ENCODE measurements around the gene C6orf118.

DNA sequence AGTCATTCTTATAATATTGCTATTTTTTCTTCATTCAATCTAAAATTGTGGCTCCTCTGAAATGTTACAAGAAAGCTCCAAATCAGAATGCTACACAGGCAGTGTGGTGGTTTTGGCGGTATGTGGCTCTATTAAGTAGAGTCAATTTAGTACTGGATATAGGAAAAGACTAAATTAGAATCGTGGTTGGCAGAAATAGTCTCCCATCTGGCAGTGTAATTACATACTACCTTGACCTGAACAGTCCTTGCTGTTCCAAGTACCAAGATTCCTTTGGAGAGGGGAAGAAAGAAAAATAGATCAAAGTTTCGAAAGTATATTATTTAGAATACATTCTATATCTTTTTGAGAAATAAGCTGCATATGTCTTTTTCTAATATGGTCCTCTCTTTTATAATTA, 78.2 kb downstream of the C6orf118 start:
- TF ChIP-seq, protein P1, sequence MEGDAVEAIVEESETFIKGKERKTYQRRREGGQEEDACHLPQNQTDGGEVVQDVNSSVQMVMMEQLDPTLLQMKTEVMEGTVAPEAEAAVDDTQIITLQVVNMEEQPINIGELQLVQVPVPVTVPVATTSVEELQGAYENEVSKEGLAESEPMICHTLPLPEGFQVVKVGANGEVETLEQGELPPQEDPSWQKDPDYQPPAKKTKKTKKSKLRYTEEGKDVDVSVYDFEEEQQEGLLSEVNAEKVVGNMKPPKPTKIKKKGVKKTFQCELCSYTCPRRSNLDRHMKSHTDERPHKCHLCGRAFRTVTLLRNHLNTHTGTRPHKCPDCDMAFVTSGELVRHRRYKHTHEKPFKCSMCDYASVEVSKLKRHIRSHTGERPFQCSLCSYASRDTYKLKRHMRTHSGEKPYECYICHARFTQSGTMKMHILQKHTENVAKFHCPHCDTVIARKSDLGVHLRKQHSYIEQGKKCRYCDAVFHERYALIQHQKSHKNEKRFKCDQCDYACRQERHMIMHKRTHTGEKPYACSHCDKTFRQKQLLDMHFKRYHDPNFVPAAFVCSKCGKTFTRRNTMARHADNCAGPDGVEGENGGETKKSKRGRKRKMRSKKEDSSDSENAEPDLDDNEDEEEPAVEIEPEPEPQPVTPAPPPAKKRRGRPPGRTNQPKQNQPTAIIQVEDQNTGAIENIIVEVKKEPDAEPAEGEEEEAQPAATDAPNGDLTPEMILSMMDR (conservative IDR thresholded peaks at IDR 0.05 in 1 of 2, IDR thresholded peaks at IDR 0.05 in 1 of 2; ENCODE audit: extremely low read depth in 1 of 2, insufficient read depth in 1 of 2, low read depth in 1 of 2, low read length in 2 of 2), result no peak
- TF ChIP-seq EZH2 (IDR thresholded peaks at IDR 0.05; ENCODE audit: borderline replicate concordance, low read length), result no peak

Data from mammary epithelial cell (primary cell).